Measurements from ENCODE around the gene IPO13. TPM values are rescaled to one million over a fixed set of nuclear protein-coding genes. Genes with fewer than 3 reads are reported as not detected.

IPO13 gene
- total RNA-seq, 1 experiment from 2014 or later, result 33.7 TPM

DNA sequence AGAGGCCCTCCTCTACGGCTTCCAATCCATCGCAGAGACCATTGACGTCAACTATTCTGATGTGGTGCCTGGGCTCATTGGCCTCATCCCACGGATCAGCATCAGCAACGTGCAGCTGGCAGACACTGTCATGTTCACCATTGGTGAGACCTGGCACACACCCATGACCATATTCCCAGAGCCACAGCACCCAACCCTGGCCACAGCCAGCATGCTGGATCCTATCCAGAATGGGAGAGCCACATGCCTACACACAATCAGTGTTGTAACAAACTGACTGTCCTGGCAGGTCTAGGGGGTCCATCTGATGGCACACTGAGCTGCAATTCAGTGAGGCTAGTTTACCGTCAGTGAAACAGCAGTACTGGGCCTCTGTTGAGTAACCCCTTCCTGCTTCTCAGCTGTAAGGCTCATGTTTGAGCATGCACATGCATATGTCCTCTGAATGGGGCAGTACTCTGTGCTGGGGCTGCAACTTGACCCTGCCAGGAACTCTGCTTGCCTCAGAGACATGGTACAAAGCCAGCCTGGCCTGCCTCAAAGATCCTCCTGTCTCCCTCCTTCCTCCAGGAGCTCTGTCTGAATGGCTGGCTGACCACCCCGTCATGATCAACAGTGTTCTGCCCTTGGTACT is 10.8 kb downstream of the IPO13 start:
- POLR2A ChIA-PET (ENCODE audit: unreplicated experiment), result no interaction called here
- BruUV-seq (replicated peaks), result no TSS peak
- no peaks in the 10 kb centered on the region for H3K9me2 ChIP-seq (replicated peaks; ENCODE audit: low read length)
- no peaks in the 10 kb centered on the region for H4K20me1 ChIP-seq (ENCODE audit: low read length)
- H2AFZ ChIP-seq (ENCODE audit: low read length), result no peak overlapping the region
- CTCF ChIA-PET, result no interaction called here
- H3F3A ChIP-seq (ENCODE audit: low read length, unreplicated experiment), result no peaks in the 10 kb centered on the region
- H3K4me3 ChIP-seq (ENCODE audit: low read length), result no peak overlapping the region
- H3K9me3 ChIP-seq (ENCODE audit: low read length), result no peaks in the 10 kb centered on the region
- no peak for ATAC-seq
- no peaks in the 10 kb centered on the region for H3K27me3 ChIP-seq (ENCODE audit: low read length)
- H3K4me1 ChIP-seq (ENCODE audit: insufficient read depth, low read length), result no peaks in the 10 kb centered on the region
- H3K36me3 ChIP-seq (ENCODE audit: low read depth, low read length), result peaks cover 8% of the 10 kb centered on the region; the same call in 1 of the 2 replicates
- intact Hi-C loops (cut with micrococcal nuclease), result no loop called here
- H3K4me2 ChIP-seq (ENCODE audit: low read length), result no peak overlapping the region
- no peak overlapping the region for H3K27ac ChIP-seq (ENCODE audit: low read length)
- H3K9ac ChIP-seq (ENCODE audit: low read length), result no peak overlapping the region
- peaks cover 23% of the 10 kb centered on the region for H3K79me2 ChIP-seq (ENCODE audit: low read length)
- TF ChIP-seq EZH2 (IDR thresholded peaks at IDR 0.05; ENCODE audit: low read length, unreplicated experiment), result no peak
- TF ChIP-seq, protein P1, sequence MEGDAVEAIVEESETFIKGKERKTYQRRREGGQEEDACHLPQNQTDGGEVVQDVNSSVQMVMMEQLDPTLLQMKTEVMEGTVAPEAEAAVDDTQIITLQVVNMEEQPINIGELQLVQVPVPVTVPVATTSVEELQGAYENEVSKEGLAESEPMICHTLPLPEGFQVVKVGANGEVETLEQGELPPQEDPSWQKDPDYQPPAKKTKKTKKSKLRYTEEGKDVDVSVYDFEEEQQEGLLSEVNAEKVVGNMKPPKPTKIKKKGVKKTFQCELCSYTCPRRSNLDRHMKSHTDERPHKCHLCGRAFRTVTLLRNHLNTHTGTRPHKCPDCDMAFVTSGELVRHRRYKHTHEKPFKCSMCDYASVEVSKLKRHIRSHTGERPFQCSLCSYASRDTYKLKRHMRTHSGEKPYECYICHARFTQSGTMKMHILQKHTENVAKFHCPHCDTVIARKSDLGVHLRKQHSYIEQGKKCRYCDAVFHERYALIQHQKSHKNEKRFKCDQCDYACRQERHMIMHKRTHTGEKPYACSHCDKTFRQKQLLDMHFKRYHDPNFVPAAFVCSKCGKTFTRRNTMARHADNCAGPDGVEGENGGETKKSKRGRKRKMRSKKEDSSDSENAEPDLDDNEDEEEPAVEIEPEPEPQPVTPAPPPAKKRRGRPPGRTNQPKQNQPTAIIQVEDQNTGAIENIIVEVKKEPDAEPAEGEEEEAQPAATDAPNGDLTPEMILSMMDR (conservative IDR thresholded peaks at IDR 0.05; ENCODE audit: low read depth, low read length), result no peak
- TF ChIP-seq EZH2phosphoT487 (IDR thresholded peaks at IDR 0.05; ENCODE audit: borderline replicate concordance, low read length), result no peak
- no peak for DNase-seq

GRCh38 chr1:43958351-43959255 is 11.9 kb downstream of the IPO13 start:
- no peak for ATAC-seq
- Histone ChIP-seq H3K9me2 (replicated peaks; ENCODE audit: low read length) (no peaks in the 10 kb centered on the region), H4K20me1 (ENCODE audit: low read length) (no peaks in the 10 kb centered on the region), H3K9ac (ENCODE audit: low read length) (no peak overlapping the region), H3K36me3 (ENCODE audit: low read depth, low read length) (peaks cover 8% of the 10 kb centered on the region; the same call in 1 of the 2 replicates), H3F3A (ENCODE audit: low read length, unreplicated experiment) (no peaks in the 10 kb centered on the region), H3K79me2 (ENCODE audit: low read length) (peaks cover 13% of the 10 kb centered on the region), H3K9me3 (ENCODE audit: low read length) (no peaks in the 10 kb centered on the region), H3K4me3 (ENCODE audit: low read length) (no peak overlapping the region), H3K27ac (ENCODE audit: low read length) (no peak overlapping the region), H2AFZ (ENCODE audit: low read length) (no peak overlapping the region), H3K27me3 (ENCODE audit: low read length) (no peaks in the 10 kb centered on the region), H3K4me1 (ENCODE audit: insufficient read depth, low read length) (no peaks in the 10 kb centered on the region), H3K4me2 (ENCODE audit: low read length) (no peak overlapping the region)
- intact Hi-C loops (cut with micrococcal nuclease), result no loop called here
- TF ChIP-seq EZH2phosphoT487 (IDR thresholded peaks at IDR 0.05; ENCODE audit: borderline replicate concordance, low read length) (no peak), EZH2 (IDR thresholded peaks at IDR 0.05; ENCODE audit: low read length, unreplicated experiment) (no peak)
- TF ChIP-seq, protein P1 (conservative IDR thresholded peaks at IDR 0.05; ENCODE audit: low read depth, low read length), result no peak
- CTCF ChIA-PET, result no interaction called here
- DNase-seq, result no peak
- no TSS peak for BruUV-seq (replicated peaks)
- POLR2A ChIA-PET (ENCODE audit: unreplicated experiment), result no interaction called here

DNA sequence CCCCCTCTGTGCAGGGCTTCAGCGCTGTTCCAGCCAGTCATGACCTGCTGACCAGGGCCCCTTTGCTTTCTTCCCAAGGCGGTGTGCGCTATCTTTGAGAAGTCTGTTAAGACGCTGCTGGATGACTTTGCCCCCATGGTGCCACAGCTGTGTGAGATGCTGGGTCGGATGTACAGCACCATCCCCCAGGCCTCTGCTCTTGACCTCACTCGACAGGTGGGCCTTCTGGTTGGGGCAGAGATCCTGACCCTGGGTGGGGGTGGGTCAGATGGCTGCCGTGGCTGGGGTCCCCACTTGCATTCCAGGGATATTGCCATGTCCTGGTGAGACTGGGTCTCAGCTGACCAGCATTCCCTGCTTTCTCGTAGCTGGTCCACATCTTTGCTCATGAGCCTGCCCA is 14.0 kb downstream of the IPO13 start:
- no peaks in the 10 kb centered on the region for H3K4me1 ChIP-seq (ENCODE audit: insufficient read depth, low read length)
- BruUV-seq (replicated peaks), result no TSS peak
- intact Hi-C loops (cut with micrococcal nuclease), result no loop called here
- H3K9me3 ChIP-seq (ENCODE audit: low read length), result no peaks in the 10 kb centered on the region
- H4K20me1 ChIP-seq (ENCODE audit: low read length), result no peaks in the 10 kb centered on the region
- peaks cover 8% of the 10 kb centered on the region; the same call in 1 of the 2 replicates for H3K36me3 ChIP-seq (ENCODE audit: low read depth, low read length)
- H3K4me2 ChIP-seq (ENCODE audit: low read length), result no peak overlapping the region
- H3F3A ChIP-seq (ENCODE audit: low read length, unreplicated experiment), result no peaks in the 10 kb centered on the region
- H3K27ac ChIP-seq (ENCODE audit: low read length), result no peak overlapping the region
- no peak overlapping the region for H3K4me3 ChIP-seq (ENCODE audit: low read length)
- no peak for TF ChIP-seq EZH2 (IDR thresholded peaks at IDR 0.05; ENCODE audit: low read length, unreplicated experiment)
- no peak for TF ChIP-seq EZH2phosphoT487 (IDR thresholded peaks at IDR 0.05; ENCODE audit: borderline replicate concordance, low read length)
- TF ChIP-seq, protein P1 (conservative IDR thresholded peaks at IDR 0.05; ENCODE audit: low read depth, low read length), result no peak
- DNase-seq (no peak), ATAC-seq (no peak)
- no peaks in the 10 kb centered on the region for H3K9me2 ChIP-seq (replicated peaks; ENCODE audit: low read length)
- no peak overlapping the region for H3K9ac ChIP-seq (ENCODE audit: low read length)
- H3K79me2 ChIP-seq (ENCODE audit: low read length), result no peaks in the 10 kb centered on the region
- H3K27me3 ChIP-seq (ENCODE audit: low read length), result no peaks in the 10 kb centered on the region
- H2AFZ ChIP-seq (ENCODE audit: low read length), result no peak overlapping the region
- CTCF ChIA-PET, result no interaction called here
- POLR2A ChIA-PET (ENCODE audit: unreplicated experiment), result no interaction called here
